Pancreas (tissue), 10 donors: ENCODE data around the gene CD1D. TPM values are rescaled to one million over a fixed set of nuclear protein-coding genes. Genes with fewer than 3 reads are reported as not detected.
A peak's percentile ranks its signal among the peaks of the same experiment; 100 is the strongest.
"Not testable (repeated sequence)": the region's sequence is repeated elsewhere in the genome, so short reads cannot be mapped to it uniquely, and the experiment has no call there.

Experiments
- ATAC-seq, 4 donors: fragments of 200-7000 bp; cut with Tn5 transposase; one replicate each; pipeline versions ENCODE4 v1.8.0 to v1.9.1; 2020; ENCODE audit warnings: mild to moderate bottlenecking in 4 of 4, moderate library complexity in 4 of 4
- DNase-seq, 6 donors: peaks; one replicate each; pipeline ENCODE4 v3.0.0-alpha.2; 2020
- FAIRE-seq: peaks from 2 replicates; lab custom pipeline; 2012; peaks lifted over from hg19 to GRCh38; lab: Jason Lieb, UNC
- H3K27ac ChIP-seq, 4 donors: fragments of 200-600 bp; sonication (generic); 1 replicate in 3 of 4; 2 replicates in 1 of 4; pipeline versions ENCODE4 v1.5.0 to v1.8.0; 2020
- H3K27me3 ChIP-seq, 4 donors: fragments of 200-600 bp; one replicate each; pipeline ENCODE4 v1.8.0; 2021
- H3K36me3 ChIP-seq, 3 donors: fragments of 200-600 bp; sonication (generic) in 1 of 3; one replicate each; pipeline versions ENCODE4 v1.5.0 to v1.8.0; 2020 to 2021
- H3K4me1 ChIP-seq, 3 donors: fragments of 200-600 bp; one replicate each; pipeline ENCODE4 v1.8.0; 2021
- H3K4me3 ChIP-seq, 4 donors: fragments of 200-600 bp; sonication (generic) in 2 of 4; one replicate each; pipeline versions ENCODE4 v1.5.0 to v1.8.0; 2020 to 2021
- H3K9me3 ChIP-seq, 4 donors: fragments of 200-600 bp; one replicate each; pipeline ENCODE4 v1.8.0; 2021
- WGBS, 2 donors: extraction: QIAGEN DNeasy Blood & Tissue Kit; methylation state at CpG; one replicate each; pipeline ENCODE4 v1.1.7; 2013; 5-methylcytosine and 5-hydroxymethylcytosine counted together
- intact Hi-C, 3 donors: fragments of 100-400 bp; cut with DNase I; formaldehyde crosslinking; loops; one replicate each; pipeline versions ENCODE4 v1.11.1 to v1.14.2; 2022
- polyA plus RNA-seq, 2 donors: library from polyadenylated mRNA; stranded (reverse); fragments of 200-250 nt; gene quantifications; one replicate each; pipeline ENCODE4 v1.2.3, GENCODE V29; 2013
- total RNA-seq, 6 donors: library from RNA; stranded (reverse); fragmentation: NEBNext Ultra II Directional in 4 of 6; extraction: Animal tissue kit (Norgen Biotek cat#: 25700) in 4 of 6; gene quantifications; one replicate each; pipeline versions ENCODE4 v1.2.1 to v1.2.4, GENCODE V29; 2021 to 2023
- TF ChIP-seq, protein P1 (sequence below), 4 donors: fragments of 200-600 bp; sonication (generic) in 3 of 4; IDR thresholded peaks; one replicate each; pipeline versions ENCODE4 v1.5.0 to v1.8.0; 2021; ENCODE audit warnings: antibody characterized with exemption in 4 of 4
- donor health status: healthy with polysubstance abuse.
- donor health status: DM: no; HTN: no; CAD: no; lungs with moderate emphysema.
- donor health status: DM: no; HTN: no; CAD: no.
- donor health status: control.
- donor health status: control.
- donor health status: Bipolar disorder and iron deficiency.
- donor health status: DM: yes; HTN: yes; CAD: no.
- donor health status: DM: no; HTN: no; CAD: no.
- donor health status: DM: no; HTN: no; CAD: no.
- donor health status: DM: yes; HTN: yes; CAD: no.

Gene CD1D
- total and polyA plus RNA-seq, 8 donors, result 0.08 to 1.3 (median 0.69) TPM

- DNase-seq (no peak), ATAC-seq (peak in 1 of 4 donors; percentile 33), FAIRE-seq (no peak)
- no peaks in the 10 kb centered on the region for H3K4me1 ChIP-seq
- 51 to 59% methylated on average over 3 of the region's 3 CpGs for WGBS, 2 donors
- H3K4me3 ChIP-seq, result no peak overlapping the region
- intact Hi-C loops, result no loop called here
- peaks cover 0 to 3% (median 0%) of the 10 kb centered on the region in 4 donors for H3K9me3 ChIP-seq
- no peaks in the 10 kb centered on the region for H3K36me3 ChIP-seq
- H3K27ac ChIP-seq, result no peak overlapping the region
- TF ChIP-seq, protein P1, sequence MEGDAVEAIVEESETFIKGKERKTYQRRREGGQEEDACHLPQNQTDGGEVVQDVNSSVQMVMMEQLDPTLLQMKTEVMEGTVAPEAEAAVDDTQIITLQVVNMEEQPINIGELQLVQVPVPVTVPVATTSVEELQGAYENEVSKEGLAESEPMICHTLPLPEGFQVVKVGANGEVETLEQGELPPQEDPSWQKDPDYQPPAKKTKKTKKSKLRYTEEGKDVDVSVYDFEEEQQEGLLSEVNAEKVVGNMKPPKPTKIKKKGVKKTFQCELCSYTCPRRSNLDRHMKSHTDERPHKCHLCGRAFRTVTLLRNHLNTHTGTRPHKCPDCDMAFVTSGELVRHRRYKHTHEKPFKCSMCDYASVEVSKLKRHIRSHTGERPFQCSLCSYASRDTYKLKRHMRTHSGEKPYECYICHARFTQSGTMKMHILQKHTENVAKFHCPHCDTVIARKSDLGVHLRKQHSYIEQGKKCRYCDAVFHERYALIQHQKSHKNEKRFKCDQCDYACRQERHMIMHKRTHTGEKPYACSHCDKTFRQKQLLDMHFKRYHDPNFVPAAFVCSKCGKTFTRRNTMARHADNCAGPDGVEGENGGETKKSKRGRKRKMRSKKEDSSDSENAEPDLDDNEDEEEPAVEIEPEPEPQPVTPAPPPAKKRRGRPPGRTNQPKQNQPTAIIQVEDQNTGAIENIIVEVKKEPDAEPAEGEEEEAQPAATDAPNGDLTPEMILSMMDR (IDR thresholded peaks at IDR 0.05), result no peak
- peaks cover 0 to 3% (median 0%) of the 10 kb centered on the region in 4 donors for H3K27me3 ChIP-seq
Measured at GRCh38 chr1:158163000-158163947, 17.4 kb upstream of the CD1D start.

DNA sequence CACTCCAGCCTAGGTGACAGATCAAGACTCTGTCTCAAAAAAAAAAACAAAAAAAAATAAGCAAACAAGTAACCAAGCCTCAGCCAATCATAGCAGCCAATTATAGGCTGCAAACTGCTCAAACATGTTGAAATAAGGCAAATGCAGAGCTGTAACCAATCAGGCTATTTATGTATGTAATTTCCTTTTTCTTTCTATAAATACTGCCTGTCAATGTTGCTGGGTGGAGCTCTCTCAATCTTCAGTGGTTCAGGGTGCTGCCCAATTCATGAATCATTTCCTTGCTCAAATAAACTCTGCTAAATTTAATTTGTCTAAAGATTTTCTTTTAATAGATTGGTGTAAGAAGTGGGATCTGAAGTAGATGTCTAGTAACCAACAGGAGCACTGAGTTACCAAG, 11.6 kb upstream of the CD1D start:
- Histone ChIP-seq H3K36me3 (no peaks in the 10 kb centered on the region), H3K4me1 (no peaks in the 10 kb centered on the region), H3K27ac (no peak overlapping the region), H3K9me3 (no peaks in the 10 kb centered on the region), H3K4me3 (no peak overlapping the region), H3K27me3 (peaks cover 0 to 3% (median 0%) of the 10 kb centered on the region in 4 donors)
- FAIRE-seq (no peak), ATAC-seq (no peak), DNase-seq (no peak)
- intact Hi-C loops, result no loop called here
- TF ChIP-seq, protein P1 (IDR thresholded peaks at IDR 0.05), result no peak

DNA sequence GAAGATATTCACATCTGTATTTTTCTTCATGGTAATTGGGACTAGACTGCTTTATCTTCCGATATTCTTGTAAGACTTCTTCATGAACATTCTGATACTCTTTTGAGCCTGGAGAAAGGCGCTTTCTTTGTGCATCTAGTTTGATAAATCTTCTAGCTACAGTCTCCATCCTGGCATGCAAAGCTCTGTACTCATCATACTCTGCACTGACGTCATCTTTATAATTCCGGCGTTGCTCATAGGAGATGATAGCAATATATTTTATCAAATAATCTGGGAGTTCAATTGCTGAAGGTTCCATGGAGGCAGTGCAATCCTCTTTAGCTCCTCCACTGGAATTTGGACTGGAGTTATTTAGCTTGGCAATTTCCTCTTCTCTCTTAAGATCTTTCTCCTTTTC, 4.8 kb upstream of the CD1D start:
- DNase-seq, H3K36me3 ChIP-seq, ATAC-seq, H3K4me1 ChIP-seq, H3K4me3 ChIP-seq, intact Hi-C loops, H3K27ac ChIP-seq, H3K9me3 ChIP-seq, FAIRE-seq, H3K27me3 ChIP-seq: not testable (repeated sequence)
- 85% methylated on average over 5 of the region's 5 CpGs for WGBS, 2 donors

DNA sequence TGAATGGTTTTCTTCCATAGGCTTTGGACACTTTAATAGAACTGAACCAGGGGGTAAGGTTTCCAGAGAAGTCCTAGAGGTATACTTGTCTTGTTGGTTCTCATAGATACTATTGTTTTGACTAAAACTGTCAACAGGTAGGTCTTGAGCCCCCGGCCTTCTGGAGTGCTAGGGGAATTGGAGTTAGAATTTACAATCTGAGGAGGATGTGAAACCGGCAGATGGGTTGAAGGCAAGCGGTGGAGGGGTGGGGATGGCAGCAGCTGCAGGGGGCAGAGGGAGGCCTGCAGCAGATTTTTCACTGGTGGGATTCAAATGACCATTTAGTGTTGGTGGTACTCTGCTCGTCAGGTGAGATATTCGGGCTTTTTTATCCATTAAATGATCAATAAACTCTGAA, 4.3 kb upstream of the CD1D start:
- 86 to 91% methylated on average over 5 of the region's 5 CpGs for WGBS, 2 donors
- DNase-seq (no peak), ATAC-seq (no peak), FAIRE-seq (no peak)
- no peaks in the 10 kb centered on the region for H3K36me3 ChIP-seq
- H3K27ac ChIP-seq, result no peak overlapping the region
- H3K4me3 ChIP-seq, result no peak overlapping the region
- no peaks in the 10 kb centered on the region for H3K9me3 ChIP-seq
- TF ChIP-seq, protein P1 (IDR thresholded peaks at IDR 0.05), result no peak
- peaks cover 0 to 7% (median 0%) of the 10 kb centered on the region in 3 donors for H3K4me1 ChIP-seq
- intact Hi-C loops, result no loop called here
- no peaks in the 10 kb centered on the region for H3K27me3 ChIP-seq

DNA sequence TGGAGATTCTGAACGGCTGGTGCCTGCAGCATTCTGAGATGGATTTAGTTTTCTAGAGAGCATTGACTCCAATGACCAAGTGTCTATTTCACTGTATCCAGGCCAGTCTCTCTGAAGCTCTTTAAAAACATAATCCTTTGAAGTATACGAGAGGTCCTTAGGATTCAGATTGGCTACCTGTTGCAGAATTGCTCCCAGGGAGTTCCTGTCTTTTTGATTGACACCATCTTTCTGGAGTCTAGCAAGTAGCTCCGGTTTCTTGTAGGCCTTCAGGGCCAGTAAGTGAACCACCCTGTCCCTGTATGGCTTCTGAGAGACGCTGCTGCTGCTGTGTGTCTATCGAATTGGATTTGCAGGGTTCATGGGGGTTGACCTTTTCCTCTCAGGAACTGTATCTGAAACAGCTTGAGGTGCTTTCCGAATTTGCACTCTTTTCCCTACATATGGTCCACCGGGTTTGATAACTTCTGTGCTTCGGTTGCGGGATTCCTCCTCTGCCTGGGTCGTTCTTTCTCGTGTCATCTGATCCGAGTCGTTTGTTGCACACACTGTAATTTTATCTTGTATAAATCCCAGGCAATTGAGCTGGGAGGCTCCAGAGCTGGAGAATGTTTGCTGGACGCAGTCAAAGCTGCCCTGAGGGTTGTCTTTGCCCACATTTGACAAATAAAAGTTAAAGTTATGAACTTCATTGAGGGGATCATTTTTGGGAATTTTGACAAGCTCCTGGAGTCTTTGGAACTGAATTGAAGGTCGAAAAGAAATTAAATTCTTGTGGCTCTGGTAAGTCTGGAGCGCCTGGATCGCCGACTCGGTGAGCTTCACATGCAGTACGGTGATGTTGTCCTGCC, 3.6 kb upstream of the CD1D start:
- FAIRE-seq, H3K27me3 ChIP-seq, H3K9me3 ChIP-seq, H3K27ac ChIP-seq, DNase-seq, H3K4me1 ChIP-seq, ATAC-seq, H3K36me3 ChIP-seq, intact Hi-C loops: not testable (repeated sequence)
- peak overlapping the region in 3 of 4 donors; percentile 1 to 36 (median 19) for H3K4me3 ChIP-seq
- 50 to 57% methylated on average over 20 of the region's 20 CpGs for WGBS, 2 donors
